ENCODE measurements around the gene GRM4.
"Not testable (repeated sequence)": the region's sequence is repeated elsewhere in the genome, so short reads cannot be mapped to it uniquely, and the experiment has no call there.

GRM4 gene

DNA sequence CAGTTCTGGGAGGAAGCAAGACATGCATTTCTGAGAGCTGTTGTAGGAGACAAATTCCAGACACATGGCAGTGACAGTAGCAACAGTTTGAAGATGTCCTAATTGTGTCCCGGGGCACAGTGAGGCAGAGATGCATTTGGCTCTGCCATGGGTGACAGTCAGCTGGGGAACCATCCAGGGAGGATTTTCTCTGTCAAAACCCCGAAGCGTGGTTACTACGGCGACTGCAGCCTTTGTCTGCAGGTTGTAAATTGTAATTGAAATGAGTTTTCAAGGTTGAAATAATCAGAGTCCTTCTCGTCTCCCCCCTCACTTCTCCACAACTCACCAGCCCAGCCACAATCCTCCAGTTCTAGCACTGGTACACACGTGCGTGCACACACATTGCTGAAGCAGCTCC is 100.1 kb downstream of the GRM4 start:
- TF ChIP-seq, protein P1, sequence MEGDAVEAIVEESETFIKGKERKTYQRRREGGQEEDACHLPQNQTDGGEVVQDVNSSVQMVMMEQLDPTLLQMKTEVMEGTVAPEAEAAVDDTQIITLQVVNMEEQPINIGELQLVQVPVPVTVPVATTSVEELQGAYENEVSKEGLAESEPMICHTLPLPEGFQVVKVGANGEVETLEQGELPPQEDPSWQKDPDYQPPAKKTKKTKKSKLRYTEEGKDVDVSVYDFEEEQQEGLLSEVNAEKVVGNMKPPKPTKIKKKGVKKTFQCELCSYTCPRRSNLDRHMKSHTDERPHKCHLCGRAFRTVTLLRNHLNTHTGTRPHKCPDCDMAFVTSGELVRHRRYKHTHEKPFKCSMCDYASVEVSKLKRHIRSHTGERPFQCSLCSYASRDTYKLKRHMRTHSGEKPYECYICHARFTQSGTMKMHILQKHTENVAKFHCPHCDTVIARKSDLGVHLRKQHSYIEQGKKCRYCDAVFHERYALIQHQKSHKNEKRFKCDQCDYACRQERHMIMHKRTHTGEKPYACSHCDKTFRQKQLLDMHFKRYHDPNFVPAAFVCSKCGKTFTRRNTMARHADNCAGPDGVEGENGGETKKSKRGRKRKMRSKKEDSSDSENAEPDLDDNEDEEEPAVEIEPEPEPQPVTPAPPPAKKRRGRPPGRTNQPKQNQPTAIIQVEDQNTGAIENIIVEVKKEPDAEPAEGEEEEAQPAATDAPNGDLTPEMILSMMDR (conservative IDR thresholded peaks at IDR 0.05; ENCODE audit: low read depth, low read length) = no peak
- no peak overlapping the region for H3K4me2 ChIP-seq

DNA sequence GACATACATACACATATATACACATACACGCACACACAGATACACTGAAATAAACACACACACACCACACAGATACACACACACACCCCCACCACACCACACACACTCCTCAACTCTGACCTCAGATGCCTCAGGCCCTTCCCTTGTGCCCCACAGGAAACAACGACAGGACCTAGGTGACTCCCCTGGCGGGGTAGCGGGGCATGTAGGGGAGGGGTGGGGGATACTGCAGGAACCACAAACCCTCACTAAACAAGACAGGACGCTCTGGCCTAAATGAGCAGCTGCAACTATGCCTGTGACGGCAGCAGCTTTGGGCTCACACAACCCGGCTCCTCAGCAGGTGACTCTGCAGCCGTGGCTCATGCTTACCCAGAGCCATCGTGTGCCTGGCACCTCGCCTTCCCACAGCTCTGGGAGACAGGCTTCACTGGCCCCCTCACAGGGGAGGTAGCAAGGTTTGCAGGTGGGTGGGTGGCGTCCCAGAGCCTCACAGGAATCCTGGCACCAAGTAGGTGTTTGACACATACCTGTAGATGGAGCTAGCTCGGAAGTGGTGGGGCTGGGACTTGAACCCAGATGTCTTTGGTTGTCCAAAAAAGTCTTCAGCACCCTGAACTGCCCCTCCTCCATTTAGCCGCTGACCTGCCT is 100.8 kb downstream of the GRM4 start:
- Histone ChIP-seq H3K36me3 (ENCODE audit: insufficient read depth) (no peaks in the 10 kb centered on the region), H2AFZ (ENCODE audit: low read depth) (no peak overlapping the region), H4K20me1 (ENCODE audit: insufficient read depth) (no peaks in the 10 kb centered on the region), H3K4me1 (ENCODE audit: low read depth, poor library complexity, severe bottlenecking) (no peaks in the 10 kb centered on the region), H3K27me3 (ENCODE audit: insufficient read depth, low read depth) (peaks cover 47% of the 10 kb centered on the region), H3K4me3 (IDR thresholded peaks at IDR 0.05; ENCODE audit: insufficient read depth, low read depth, low read length) (no peak overlapping the region), H3K79me2 (ENCODE audit: insufficient read depth, low read depth) (no peaks in the 10 kb centered on the region), H3K9ac (no peak overlapping the region), H3K27ac (no peak overlapping the region), H3K4me2 (no peak overlapping the region)
- TF ChIP-seq, protein P1 (conservative IDR thresholded peaks at IDR 0.05; ENCODE audit: low read depth, low read length) = no peak

More for the DNA sequence above, 100.1 kb downstream of the GRM4 start:
- Histone ChIP-seq H2AFZ (ENCODE audit: low read depth) (no peak overlapping the region), H3K9ac (no peak overlapping the region), H3K79me2 (ENCODE audit: insufficient read depth, low read depth) (no peaks in the 10 kb centered on the region), H3K27me3 (ENCODE audit: insufficient read depth, low read depth) (peaks cover 52% of the 10 kb centered on the region), H3K36me3 (ENCODE audit: insufficient read depth) (no peaks in the 10 kb centered on the region), H3K4me3 (IDR thresholded peaks at IDR 0.05; ENCODE audit: insufficient read depth, low read depth, low read length) (no peak overlapping the region), H3K4me1 (ENCODE audit: low read depth, poor library complexity, severe bottlenecking) (no peaks in the 10 kb centered on the region), H4K20me1 (ENCODE audit: insufficient read depth) (no peaks in the 10 kb centered on the region), H3K27ac (no peak overlapping the region)

DNA sequence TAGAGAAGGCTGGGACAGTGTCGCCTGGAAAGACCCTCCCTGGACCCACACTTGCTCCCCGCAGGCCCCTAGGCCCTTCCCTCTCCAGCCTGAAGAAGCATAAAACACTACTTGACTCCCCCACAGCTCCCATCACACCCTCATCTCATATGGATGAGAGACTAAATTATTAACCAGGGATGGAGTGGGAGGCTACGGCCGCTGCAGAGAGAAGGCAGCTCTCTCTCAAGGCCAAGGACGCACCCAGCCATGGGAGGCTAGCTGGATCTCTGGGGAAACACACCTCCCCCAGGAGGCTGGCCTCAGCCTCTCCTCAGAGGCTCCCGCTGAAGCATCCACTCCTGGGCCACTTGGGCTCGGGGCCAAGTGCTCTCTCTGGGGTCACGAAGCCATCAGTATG is 102.5 kb downstream of the GRM4 start:
- Histone ChIP-seq H3K79me2 (ENCODE audit: insufficient read depth, low read depth) (no peaks in the 10 kb centered on the region), H3K4me1 (ENCODE audit: low read depth, poor library complexity, severe bottlenecking) (no peaks in the 10 kb centered on the region), H3K4me2 (no peak overlapping the region), H3K36me3 (ENCODE audit: insufficient read depth) (no peaks in the 10 kb centered on the region), H3K9ac (no peak overlapping the region), H2AFZ (ENCODE audit: low read depth) (no peak overlapping the region), H3K4me3 (IDR thresholded peaks at IDR 0.05; ENCODE audit: insufficient read depth, low read depth, low read length) (no peak overlapping the region), H3K27me3 (ENCODE audit: insufficient read depth, low read depth) (peaks cover 41% of the 10 kb centered on the region), H3K27ac (no peak overlapping the region), H4K20me1 (ENCODE audit: insufficient read depth) (no peaks in the 10 kb centered on the region)
- TF ChIP-seq, protein P1 (conservative IDR thresholded peaks at IDR 0.05; ENCODE audit: low read depth, low read length) = no peak

DNA sequence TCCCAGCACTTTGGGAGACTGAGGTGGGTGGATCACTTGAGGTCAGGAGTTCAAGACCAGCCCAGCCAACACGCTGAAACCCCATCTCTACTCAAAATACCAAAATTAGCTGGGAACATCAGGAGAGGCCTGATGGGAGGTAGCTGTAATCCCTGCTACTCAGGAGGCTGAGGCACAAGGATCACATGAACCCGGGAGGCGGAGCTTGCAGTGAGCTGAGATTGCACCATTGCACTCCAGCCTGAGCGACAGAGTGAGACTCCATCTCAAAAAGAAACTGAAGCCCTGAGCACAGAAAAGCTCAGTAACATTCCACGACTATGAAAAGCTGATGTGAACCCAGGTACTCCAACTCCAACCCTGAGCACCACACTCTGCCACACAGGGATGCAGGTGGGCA is 103.9 kb downstream of the GRM4 start:
- H3K27me3 ChIP-seq (ENCODE audit: insufficient read depth, low read depth) = peaks cover 42% of the 10 kb centered on the region
- not testable (repeated sequence) for H3K79me2 ChIP-seq (ENCODE audit: insufficient read depth, low read depth); H4K20me1 ChIP-seq (ENCODE audit: insufficient read depth); H3K4me1 ChIP-seq (ENCODE audit: low read depth, poor library complexity, severe bottlenecking); H3K9ac ChIP-seq; H2AFZ ChIP-seq (ENCODE audit: low read depth); H3K36me3 ChIP-seq (ENCODE audit: insufficient read depth); H3K4me3 ChIP-seq (IDR thresholded peaks at IDR 0.05; ENCODE audit: insufficient read depth, low read depth, low read length); H3K4me2 ChIP-seq; H3K27ac ChIP-seq

DNA sequence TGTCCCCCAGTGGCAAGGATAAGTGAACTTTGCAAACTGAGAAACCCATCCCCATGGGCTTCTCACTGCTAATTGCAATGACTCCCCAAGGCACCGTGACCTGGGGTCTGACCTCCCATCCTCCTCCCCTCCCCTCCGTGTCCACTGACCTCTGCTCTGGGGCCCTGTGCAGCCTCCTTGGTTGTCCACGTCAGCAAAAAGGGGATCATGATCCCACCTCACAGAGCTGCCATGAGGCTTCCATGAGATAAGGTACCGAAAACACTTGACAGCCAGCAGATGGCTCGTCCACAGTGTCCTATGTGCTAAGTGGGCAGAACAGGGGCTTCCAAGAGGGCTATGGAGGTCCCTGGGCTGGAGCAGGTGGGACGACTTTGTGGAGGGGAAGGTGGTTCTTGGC is 104.5 kb downstream of the GRM4 start:
- Histone ChIP-seq H4K20me1 (ENCODE audit: insufficient read depth) (no peaks in the 10 kb centered on the region), H2AFZ (ENCODE audit: low read depth) (no peak overlapping the region), H3K79me2 (ENCODE audit: insufficient read depth, low read depth) (no peaks in the 10 kb centered on the region), H3K4me3 (IDR thresholded peaks at IDR 0.05; ENCODE audit: insufficient read depth, low read depth, low read length) (no peak overlapping the region), H3K9ac (no peak overlapping the region), H3K36me3 (ENCODE audit: insufficient read depth) (no peaks in the 10 kb centered on the region), H3K27me3 (ENCODE audit: insufficient read depth, low read depth) (peaks cover 42% of the 10 kb centered on the region), H3K4me1 (ENCODE audit: low read depth, poor library complexity, severe bottlenecking) (no peaks in the 10 kb centered on the region), H3K27ac (no peak overlapping the region), H3K4me2 (no peak overlapping the region)
- TF ChIP-seq, protein P1 (conservative IDR thresholded peaks at IDR 0.05; ENCODE audit: low read depth, low read length) = no peak
